ENCODE data around the gene GRK4. TPM values are rescaled to one million over a fixed set of nuclear protein-coding genes. Genes with fewer than 3 reads are reported as not detected.

Gene GRK4
- total RNA-seq, 2 donors from 2014 or later, result 1.7 to 3.6 TPM

GRCh38 chr4:2925931-2926860, 37.2 kb upstream of the GRK4 start:
- peak in 1 of 3 donors; percentile 6 for DNase-seq
- Mint-ChIP-seq H3K4me1 (peaks cover 22% of the 10 kb centered on the region), H3K27ac (peak overlapping the region; percentile 67), H3K27me3 (no peaks in the 10 kb centered on the region), H3K36me3 (ENCODE audit: low read depth) (peaks cover 2% of the 10 kb centered on the region), H3K4me3 (no peak overlapping the region)
- no peaks in the 10 kb centered on the region for H3K9me3 ChIP-seq (ENCODE audit: control insufficient read depth, low read length, poor library complexity, severe bottlenecking)
- no peak for ATAC-seq

- Mint-ChIP-seq H3K4me3 (no peak overlapping the region), H3K27me3 (no peaks in the 10 kb centered on the region), H3K4me1 (peaks cover 18% of the 10 kb centered on the region), H3K36me3 (ENCODE audit: low read depth) (no peaks in the 10 kb centered on the region), H3K27ac (no peak overlapping the region)
- DNase-seq, result no peak
- H3K9me3 ChIP-seq (ENCODE audit: control insufficient read depth, low read length, poor library complexity, severe bottlenecking), result no peaks in the 10 kb centered on the region
- no peak for ATAC-seq
Observed at GRCh38 chr4:2927016-2927695, 36.2 kb upstream of the GRK4 start.

- no peak overlapping the region for H3K4me3 Mint-ChIP-seq
- no peaks in the 10 kb centered on the region for H3K27me3 Mint-ChIP-seq
- no peaks in the 10 kb centered on the region for H3K36me3 Mint-ChIP-seq (ENCODE audit: low read depth)
- no peak overlapping the region for H3K27ac Mint-ChIP-seq
- ATAC-seq (no peak), DNase-seq (no peak)
- no peaks in the 10 kb centered on the region for H3K9me3 ChIP-seq (ENCODE audit: control insufficient read depth, low read length, poor library complexity, severe bottlenecking)
- H3K4me1 Mint-ChIP-seq, result peaks cover 14% of the 10 kb centered on the region
Observed at GRCh38 chr4:2927696-2928075, 35.7 kb upstream of the GRK4 start.

GRCh38 chr4:2928242-2929176, 34.9 kb upstream of the GRK4 start:
- ATAC-seq (no peak), DNase-seq (no peak)
- H3K4me1 Mint-ChIP-seq, result peaks cover 17% of the 10 kb centered on the region
- peak overlapping the region; percentile 54 for H3K27ac Mint-ChIP-seq
- H3K36me3 Mint-ChIP-seq (ENCODE audit: low read depth), result peaks cover 2% of the 10 kb centered on the region
- H3K9me3 ChIP-seq (ENCODE audit: control insufficient read depth, low read length, poor library complexity, severe bottlenecking), result no peaks in the 10 kb centered on the region
- H3K27me3 Mint-ChIP-seq, result no peaks in the 10 kb centered on the region
- H3K4me3 Mint-ChIP-seq, result no peak overlapping the region

DNA sequence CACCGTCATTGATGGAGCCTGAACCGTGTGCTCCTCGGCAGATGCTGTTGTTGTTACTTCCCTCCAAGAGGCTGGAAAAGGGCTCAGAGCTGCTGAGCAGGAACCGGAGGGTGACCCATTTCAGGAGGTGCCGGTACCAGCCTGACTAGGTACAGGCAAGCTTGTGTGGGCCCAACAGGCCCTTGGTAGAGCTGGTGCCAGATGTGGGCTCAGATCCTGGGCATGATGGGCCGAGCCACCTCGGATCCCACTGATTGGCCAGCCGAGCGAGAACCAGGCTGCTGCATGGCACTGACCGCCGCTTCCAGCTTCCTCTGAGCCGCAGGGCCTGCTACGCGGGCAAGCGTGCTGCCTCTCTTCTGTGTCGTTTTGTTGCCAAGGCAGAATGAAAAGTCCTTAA, 33.9 kb upstream of the GRK4 start:
- Mint-ChIP-seq H3K4me3 (no peak overlapping the region), H3K27me3 (no peaks in the 10 kb centered on the region), H3K4me1 (peaks cover 15% of the 10 kb centered on the region), H3K27ac (peak overlapping the region; percentile 54), H3K36me3 (ENCODE audit: low read depth) (peaks cover 2% of the 10 kb centered on the region)
- DNase-seq (no peak), ATAC-seq (no peak)
- H3K9me3 ChIP-seq (ENCODE audit: control insufficient read depth, low read length, poor library complexity, severe bottlenecking), result no peaks in the 10 kb centered on the region

- H3K4me3 Mint-ChIP-seq, result no peak overlapping the region
- no peaks in the 10 kb centered on the region for H3K9me3 ChIP-seq (ENCODE audit: control insufficient read depth, low read length, poor library complexity, severe bottlenecking)
- no peaks in the 10 kb centered on the region for H3K27me3 Mint-ChIP-seq
- peaks cover 2% of the 10 kb centered on the region for H3K36me3 Mint-ChIP-seq (ENCODE audit: low read depth)
- peak overlapping the region; percentile 77 for H3K27ac Mint-ChIP-seq
- DNase-seq, result no peak
- peaks cover 15% of the 10 kb centered on the region for H3K4me1 Mint-ChIP-seq
- ATAC-seq, result no peak
Observed at GRCh38 chr4:2930135-2930757, 33.1 kb upstream of the GRK4 start.

DNA sequence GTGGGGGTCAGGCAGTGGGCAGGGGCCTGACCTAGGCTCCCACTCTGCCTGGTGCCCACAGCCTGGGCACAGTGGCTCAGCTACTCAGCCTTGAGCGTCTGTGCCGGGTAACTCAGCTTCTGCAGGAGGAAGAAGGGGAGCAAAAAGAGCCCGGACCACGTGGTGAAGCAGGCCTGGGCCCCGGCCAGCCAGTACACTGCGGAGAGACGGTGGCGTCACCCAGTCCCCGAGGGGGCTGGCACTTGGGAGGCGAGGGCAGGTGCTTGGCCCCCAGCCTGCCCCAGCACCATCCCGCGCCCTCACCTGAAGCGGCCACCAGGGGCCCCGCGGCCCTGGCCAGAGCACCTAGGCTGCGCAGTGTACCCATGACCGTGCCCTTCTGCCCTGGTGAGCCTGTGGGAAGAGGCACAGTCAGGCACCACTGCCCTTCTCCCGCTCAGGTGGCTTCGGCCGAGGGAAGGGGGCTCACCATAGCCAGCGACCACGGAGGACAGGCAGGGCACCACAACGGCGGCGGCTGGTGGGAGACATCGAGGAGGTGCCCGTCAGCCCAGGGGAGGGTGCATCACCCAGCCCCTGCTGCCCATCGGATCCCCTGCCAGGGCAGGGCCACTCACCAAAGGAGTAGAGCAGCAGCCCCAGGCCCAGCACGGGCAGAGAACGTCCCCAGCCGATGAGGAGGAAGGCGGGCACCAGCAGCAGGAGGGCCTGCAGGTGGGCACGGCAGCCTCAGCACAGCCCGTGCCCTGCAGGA, 32.4 kb upstream of the GRK4 start:
- no peak for ATAC-seq
- H3K27me3 Mint-ChIP-seq, result no peaks in the 10 kb centered on the region
- H3K4me3 Mint-ChIP-seq, result peak overlapping the region; percentile 7
- no peak for DNase-seq
- H3K9me3 ChIP-seq (ENCODE audit: control insufficient read depth, low read length, poor library complexity, severe bottlenecking), result peaks cover 2% of the 10 kb centered on the region
- H3K4me1 Mint-ChIP-seq, result peaks cover 20% of the 10 kb centered on the region
- H3K27ac Mint-ChIP-seq, result peak overlapping the region; percentile 95
- H3K36me3 Mint-ChIP-seq (ENCODE audit: low read depth), result peaks cover 2% of the 10 kb centered on the region

- H3K9me3 ChIP-seq (ENCODE audit: control insufficient read depth, low read length, poor library complexity, severe bottlenecking), result peaks cover 2% of the 10 kb centered on the region
- peaks cover 2% of the 10 kb centered on the region for H3K36me3 Mint-ChIP-seq (ENCODE audit: low read depth)
- peak; percentile 60 for ATAC-seq
Observed at GRCh38 chr4:2931512-2932301, 31.7 kb upstream of the GRK4 start.

GRCh38 chr4:2932321-2932950, 30.9 kb upstream of the GRK4 start:
- H3K36me3 Mint-ChIP-seq (ENCODE audit: low read depth), result peaks cover 2% of the 10 kb centered on the region
- H3K27me3 Mint-ChIP-seq, result no peaks in the 10 kb centered on the region
- DNase-seq (no peak), ATAC-seq (no peak)
- peaks cover 2% of the 10 kb centered on the region for H3K9me3 ChIP-seq (ENCODE audit: control insufficient read depth, low read length, poor library complexity, severe bottlenecking)
- H3K27ac Mint-ChIP-seq, result peak overlapping the region; percentile 95
- H3K4me1 Mint-ChIP-seq, result peaks cover 33% of the 10 kb centered on the region
- H3K4me3 Mint-ChIP-seq, result peak overlapping the region; percentile 94

More at GRCh38 chr4:2931512-2932301, 31.7 kb upstream of the GRK4 start:
- Mint-ChIP-seq H3K4me3 (peak overlapping the region; percentile 94), H3K27ac (peak overlapping the region; percentile 95), H3K4me1 (peaks cover 26% of the 10 kb centered on the region), H3K27me3 (no peaks in the 10 kb centered on the region)
- peak; percentile 42 to 55 (median 52) for DNase-seq

- Mint-ChIP-seq H3K4me1 (peaks cover 36% of the 10 kb centered on the region), H3K4me3 (peak overlapping the region; percentile 94), H3K27me3 (no peaks in the 10 kb centered on the region), H3K27ac (peak overlapping the region; percentile 95), H3K36me3 (ENCODE audit: low read depth) (peaks cover 2% of the 10 kb centered on the region)
- DNase-seq, result no peak
- H3K9me3 ChIP-seq (ENCODE audit: control insufficient read depth, low read length, poor library complexity, severe bottlenecking), result peaks cover 2% of the 10 kb centered on the region
- ATAC-seq, result no peak
Observed at GRCh38 chr4:2932951-2933565, 30.3 kb upstream of the GRK4 start.

DNA sequence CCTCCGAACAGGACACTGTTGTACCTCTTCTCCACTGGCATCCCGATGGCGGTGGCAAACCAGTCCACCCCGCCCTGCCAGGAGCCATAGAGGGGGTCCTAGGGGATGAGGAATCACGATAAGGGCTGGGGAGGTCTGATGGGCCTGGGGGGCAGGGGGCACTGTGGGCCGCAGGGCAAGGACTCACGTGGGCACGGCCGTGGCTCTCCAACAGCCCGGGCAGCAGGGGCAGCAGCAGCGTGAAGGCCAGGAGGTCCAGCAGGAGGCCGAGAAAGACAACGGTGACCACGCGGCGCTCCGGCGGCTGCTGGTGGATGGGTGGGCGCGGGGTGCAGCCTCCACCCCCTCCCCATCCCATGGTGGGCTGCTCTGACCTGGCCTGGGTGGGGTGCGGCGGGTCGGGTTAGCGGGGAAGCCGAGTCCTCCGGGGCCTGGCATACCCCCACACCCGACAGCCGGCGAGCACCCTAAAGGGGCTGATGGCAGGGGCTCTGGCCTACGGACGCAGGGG, 29.8 kb upstream of the GRK4 start:
- peaks cover 2% of the 10 kb centered on the region for H3K9me3 ChIP-seq (ENCODE audit: control insufficient read depth, low read length, poor library complexity, severe bottlenecking)
- ATAC-seq, result no peak
- H3K4me1 Mint-ChIP-seq, result peaks cover 36% of the 10 kb centered on the region
- H3K36me3 Mint-ChIP-seq (ENCODE audit: low read depth), result peaks cover 2% of the 10 kb centered on the region
- no peaks in the 10 kb centered on the region for H3K27me3 Mint-ChIP-seq
- H3K4me3 Mint-ChIP-seq, result peak overlapping the region; percentile 94
- no peak for DNase-seq
- peak overlapping the region; percentile 95 for H3K27ac Mint-ChIP-seq
